Mucosa of descending colon (tissue), 3 donors: ENCODE measurements around the gene VAMP1. TPM values are rescaled to one million over a fixed set of nuclear protein-coding genes. Genes with fewer than 3 reads are reported as not detected.
"Not testable (repeated sequence)": the region's sequence is repeated elsewhere in the genome, so short reads cannot be mapped to it uniquely, and the experiment has no call there.

ENCODE experiments used
- ATAC-seq: fragments of 200-7000 bp; cut with Tn5 transposase; one replicate; pipeline ENCODE4 v1.9.1; 2020; ENCODE audit warnings: mild to moderate bottlenecking, moderate library complexity
- DNase-seq, 3 donors: peaks; one replicate each; pipeline ENCODE4 v3.0.0-alpha.2; 2020
- H3K36me3 ChIP-seq: fragments of 200-600 bp; one replicate; pipeline ENCODE4 v1.8.0; 2021; ENCODE audit warnings: low read depth, mild to moderate bottlenecking
- H3K4me1 ChIP-seq: fragments of 200-600 bp; one replicate; pipeline ENCODE4 v1.8.0; 2021; ENCODE audit warnings: low read depth, mild to moderate bottlenecking
- H3K4me3 ChIP-seq: fragments of 200-600 bp; one replicate; pipeline ENCODE4 v1.8.0; 2021; ENCODE audit warnings: mild to moderate bottlenecking
- H3K9me3 ChIP-seq: fragments of 200-600 bp; one replicate; pipeline ENCODE4 v1.8.0; 2021; ENCODE audit warnings: mild to moderate bottlenecking
- intact Hi-C, 2 donors: fragments of 100-400 bp; cut with DNase I in 1 of 2; cut with micrococcal nuclease in 1 of 2; formaldehyde crosslinking; loops; one replicate each; pipeline versions ENCODE4 v1.11.0 to v1.11.1; 2022; cut with DNase I, micrococcal nuclease
- long read RNA-seq, 2 donors: library from polyadenylated mRNA; unstranded; transcript quantifications; one replicate each; pipeline ENCODE4 v2.0.0, GENCODE V29; 2019 to 2021
- total RNA-seq, 3 donors: library from RNA; stranded (reverse); fragmentation: NEBNext Ultra II Directional in 2 of 3; extraction: Animal tissue kit (Norgen Biotek cat#: 25700) in 2 of 3; gene quantifications; one replicate each; pipeline versions ENCODE4 v1.2.1 to v1.2.4, GENCODE V29; 2021 to 2023
- TF ChIP-seq, protein P1 (sequence below): fragments of 200-600 bp; IDR thresholded peaks from one replicate; pipeline ENCODE4 v1.8.0; 2022; ENCODE audit warnings: antibody characterized with exemption, mild to moderate bottlenecking
- donor health status: DM: no; HTN: no; CAD: no; lungs with moderate emphysema.
- donor health status: DM: no; HTN: no; CAD: no.
- donor health status: DM: no; HTN: yes; CAD: no.

The VAMP1 gene, protein sequence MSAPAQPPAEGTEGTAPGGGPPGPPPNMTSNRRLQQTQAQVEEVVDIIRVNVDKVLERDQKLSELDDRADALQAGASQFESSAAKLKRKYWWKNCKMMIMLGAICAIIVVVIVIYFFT
- 10 to 100 TPM in 1 of 3 donors, 1 to 10 TPM in 2; 3.8 to 18.7 (median 8.6) TPM for total RNA-seq
- long read RNA-seq, donor 1, transcript VAMP1-201 (4 exons, 3,449 nt), result major isoform, 7 of 11 reads
- long read RNA-seq, donor 1, partial matches to known transcripts, result 1 of 11 reads
- long read RNA-seq, donor 1, other reads (novel, unspliced or antisense), result 1 of 11 reads
- long read RNA-seq, donor 2, partial matches to known transcripts, result 0 of 1 reads
- long read RNA-seq, donor 2, other reads (novel, unspliced or antisense), result 1 of 1 reads

DNA sequence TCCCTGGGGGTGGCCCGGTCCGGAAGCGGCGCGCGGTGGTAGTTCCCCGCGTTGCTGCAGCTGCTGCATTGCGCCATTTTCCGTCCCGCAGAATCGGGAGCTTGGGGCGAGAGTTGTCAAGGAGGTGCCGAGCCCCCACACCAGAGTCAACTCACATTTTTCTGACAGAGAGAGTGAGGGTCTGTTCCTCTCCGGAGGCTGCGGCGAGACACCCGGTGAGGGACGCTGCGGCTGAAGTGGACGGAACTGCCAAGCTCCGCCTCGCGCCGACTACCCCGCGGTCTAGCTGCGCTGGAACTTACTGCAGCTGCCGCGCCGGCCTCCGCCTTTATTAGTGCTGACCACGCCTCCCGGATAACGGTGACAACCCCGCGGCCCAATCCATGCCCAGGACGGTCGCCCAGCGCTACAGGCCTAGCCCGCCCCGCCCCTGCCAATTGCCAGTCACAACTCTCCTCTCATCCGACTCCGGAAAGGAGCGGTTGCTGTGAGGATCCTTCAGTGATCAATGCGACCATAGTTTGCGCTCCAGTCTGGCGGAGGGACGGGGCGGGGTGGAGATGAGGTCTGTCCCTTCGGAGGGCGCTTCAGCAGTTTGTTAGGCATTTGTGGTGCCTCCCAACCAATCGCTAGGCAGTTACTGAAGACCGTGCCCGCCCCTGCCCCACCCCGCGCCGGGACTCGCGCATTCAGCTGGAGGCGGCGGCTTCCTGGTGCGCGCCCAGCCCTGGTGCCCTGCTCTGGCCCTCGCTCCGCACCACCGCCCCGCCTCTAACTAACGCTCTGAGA lies at the start of gene VAMP1:
VAMP1 (minus strand) TSS at position 303 of the 789 bp plus-strand sequence; CDS start at position 157, 146 bp downstream.
- DNase-seq, result peak; percentile 97 to 99 (median 98)
- Histone ChIP-seq H3K9me3 (no peaks in the 10 kb centered on the region), H3K4me1 (peaks cover 29% of the 10 kb centered on the region), H3K4me3 (peak within 1 kb of the TSS; percentile 54), H3K36me3 (no peaks in the 10 kb centered on the region)
- TF ChIP-seq, protein P1, sequence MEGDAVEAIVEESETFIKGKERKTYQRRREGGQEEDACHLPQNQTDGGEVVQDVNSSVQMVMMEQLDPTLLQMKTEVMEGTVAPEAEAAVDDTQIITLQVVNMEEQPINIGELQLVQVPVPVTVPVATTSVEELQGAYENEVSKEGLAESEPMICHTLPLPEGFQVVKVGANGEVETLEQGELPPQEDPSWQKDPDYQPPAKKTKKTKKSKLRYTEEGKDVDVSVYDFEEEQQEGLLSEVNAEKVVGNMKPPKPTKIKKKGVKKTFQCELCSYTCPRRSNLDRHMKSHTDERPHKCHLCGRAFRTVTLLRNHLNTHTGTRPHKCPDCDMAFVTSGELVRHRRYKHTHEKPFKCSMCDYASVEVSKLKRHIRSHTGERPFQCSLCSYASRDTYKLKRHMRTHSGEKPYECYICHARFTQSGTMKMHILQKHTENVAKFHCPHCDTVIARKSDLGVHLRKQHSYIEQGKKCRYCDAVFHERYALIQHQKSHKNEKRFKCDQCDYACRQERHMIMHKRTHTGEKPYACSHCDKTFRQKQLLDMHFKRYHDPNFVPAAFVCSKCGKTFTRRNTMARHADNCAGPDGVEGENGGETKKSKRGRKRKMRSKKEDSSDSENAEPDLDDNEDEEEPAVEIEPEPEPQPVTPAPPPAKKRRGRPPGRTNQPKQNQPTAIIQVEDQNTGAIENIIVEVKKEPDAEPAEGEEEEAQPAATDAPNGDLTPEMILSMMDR, result no peak
- intact Hi-C loops, result no loop called here
- peak; percentile 96 for ATAC-seq

DNA sequence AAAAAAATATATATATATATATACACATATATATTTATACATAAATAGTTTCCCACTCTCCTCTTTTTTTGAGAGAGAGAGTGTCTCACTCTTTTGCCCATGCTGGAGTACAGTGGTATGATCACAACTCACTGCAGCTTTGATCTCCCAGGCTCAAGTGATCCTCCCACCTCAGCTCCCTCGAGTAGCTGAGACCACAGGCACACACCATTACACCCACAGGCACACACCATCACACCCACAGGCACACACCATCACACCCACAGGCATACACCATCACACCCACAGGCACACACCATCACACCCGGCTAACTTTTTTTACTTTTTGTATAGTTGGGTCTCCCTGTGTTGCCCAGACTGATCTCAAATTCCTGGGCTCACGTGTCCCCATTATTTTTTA lies 49.7 kb upstream of the VAMP1 start:
- Histone ChIP-seq H3K4me3 (no peak overlapping the region), H3K9me3 (no peaks in the 10 kb centered on the region), H3K4me1 (no peaks in the 10 kb centered on the region), H3K36me3 (peaks cover 26% of the 10 kb centered on the region)
- DNase-seq (no peak), ATAC-seq (no peak)
- intact Hi-C loops, result no loop called here
- TF ChIP-seq, protein P1, result no peak

DNA sequence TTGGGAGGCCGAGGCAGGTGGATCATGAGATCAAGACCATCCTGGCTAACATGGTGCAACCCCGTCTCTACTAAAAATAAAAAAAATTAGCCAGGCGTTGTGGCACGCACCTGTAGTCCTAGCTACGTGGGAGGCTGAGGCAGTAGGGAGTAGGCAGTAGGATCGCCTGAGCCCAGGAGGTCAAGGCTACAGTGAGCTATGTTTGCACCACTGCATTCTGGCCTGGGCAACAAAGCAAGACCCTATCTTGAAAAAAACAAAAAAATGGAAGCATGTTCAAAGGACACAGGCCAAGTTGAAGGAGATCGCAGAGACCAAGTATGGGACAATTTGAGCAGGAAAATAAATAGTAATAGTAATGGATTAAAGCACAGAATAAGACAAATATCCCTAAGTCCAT lies 37.6 kb upstream of the VAMP1 start:
- H3K4me1 ChIP-seq, result no peaks in the 10 kb centered on the region
- no peaks in the 10 kb centered on the region for H3K36me3 ChIP-seq
- intact Hi-C loops, result no loop called here
- DNase-seq, result no peak
- no peak overlapping the region for H3K4me3 ChIP-seq
- H3K9me3 ChIP-seq, result no peaks in the 10 kb centered on the region
- no peak for ATAC-seq
- TF ChIP-seq, protein P1, result no peak

DNA sequence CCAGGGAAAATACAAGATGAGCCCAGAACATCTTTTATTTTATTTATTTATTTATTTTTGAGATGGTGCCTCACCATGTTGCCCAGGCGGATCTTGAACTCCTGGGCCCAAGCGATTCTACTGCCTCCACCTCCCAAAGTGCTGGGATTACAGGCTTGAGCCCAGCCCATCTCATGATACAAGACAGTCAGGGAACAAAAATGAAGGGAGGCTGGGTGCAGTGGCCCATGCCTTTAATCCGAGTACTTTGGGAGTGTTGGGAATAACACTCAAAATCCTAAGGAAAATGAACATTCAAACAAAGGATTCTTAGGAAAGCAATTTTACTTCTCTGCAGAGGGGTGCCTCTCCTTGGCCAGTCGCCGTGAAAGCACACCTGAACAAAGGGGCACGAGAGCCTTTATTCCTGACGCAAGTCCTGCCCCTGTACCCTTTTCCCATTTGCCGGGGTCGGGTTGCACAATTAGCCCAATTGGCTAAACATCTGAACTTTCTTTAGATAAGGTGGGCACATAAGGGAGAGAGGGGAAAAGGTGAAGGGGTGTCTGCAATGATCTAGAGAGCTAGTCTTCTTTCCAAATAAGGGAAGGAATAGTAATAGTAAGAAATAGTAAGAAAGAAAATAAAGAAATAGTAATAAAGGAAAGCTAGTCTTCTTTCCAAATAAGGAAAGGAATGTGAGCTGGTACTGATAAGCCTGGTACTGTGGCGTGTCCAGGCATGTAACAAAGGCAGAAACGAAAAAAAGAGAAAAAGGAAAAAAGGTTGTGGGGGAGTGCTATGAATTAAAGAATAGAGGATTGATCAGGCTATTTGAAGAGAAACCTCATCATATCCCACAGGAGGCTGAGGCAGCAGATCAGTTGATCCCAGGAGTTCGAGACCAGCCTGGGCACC lies 36.9 kb upstream of the VAMP1 start:
- ATAC-seq (no peak), DNase-seq (no peak)
- no peaks in the 10 kb centered on the region for H3K36me3 ChIP-seq
- no peaks in the 10 kb centered on the region for H3K4me1 ChIP-seq
- intact Hi-C loops, result no loop called here
- H3K4me3 ChIP-seq, result no peak overlapping the region
- TF ChIP-seq, protein P1, result no peak
- no peaks in the 10 kb centered on the region for H3K9me3 ChIP-seq

DNA sequence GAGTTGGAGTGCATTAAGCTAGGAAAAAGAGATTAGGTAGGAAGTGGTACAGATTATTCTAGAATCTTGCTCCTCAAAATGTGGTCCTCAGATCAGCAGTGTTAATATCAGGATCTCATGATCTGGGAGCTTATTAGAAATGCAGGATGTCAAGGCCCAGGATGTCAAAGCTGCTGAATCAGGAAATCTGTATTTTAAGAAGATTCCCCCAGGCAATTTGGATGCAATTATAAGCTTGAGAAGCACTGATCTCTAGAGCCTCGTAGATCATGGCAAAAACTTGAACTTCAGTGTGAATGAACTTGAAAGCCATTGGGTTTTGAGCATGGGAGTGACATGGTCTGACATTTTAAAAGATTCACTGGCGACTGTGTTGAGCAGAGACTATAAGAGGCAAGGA lies 30.0 kb upstream of the VAMP1 start:
- intact Hi-C loops, result no loop called here
- H3K4me1 ChIP-seq, result peaks cover 3% of the 10 kb centered on the region
- no peak overlapping the region for H3K4me3 ChIP-seq
- ATAC-seq, result no peak
- DNase-seq, result no peak
- no peaks in the 10 kb centered on the region for H3K9me3 ChIP-seq
- TF ChIP-seq, protein P1, result no peak
- H3K36me3 ChIP-seq, result no peaks in the 10 kb centered on the region

DNA sequence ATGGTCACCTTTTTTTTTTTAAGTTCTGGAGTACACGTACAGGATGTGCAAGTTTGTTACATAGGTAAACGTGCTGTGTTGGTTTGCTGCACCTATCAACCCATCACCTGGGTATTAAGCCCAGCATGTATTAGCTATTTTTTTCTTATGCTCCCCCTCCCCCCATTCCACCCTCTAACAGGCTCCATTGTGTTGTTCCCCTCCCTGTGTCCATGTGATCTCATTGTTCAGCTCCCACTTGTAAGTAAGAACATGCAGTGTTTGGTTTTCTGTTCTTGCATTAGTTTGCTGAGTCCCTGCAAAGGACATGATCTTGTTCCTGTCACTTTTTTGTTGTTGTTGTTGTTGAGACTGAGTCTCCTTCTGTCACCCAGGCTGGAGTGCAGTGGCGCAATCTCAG lies 26.8 kb upstream of the VAMP1 start:
- H3K4me3 ChIP-seq, intact Hi-C loops, ATAC-seq, DNase-seq, H3K36me3 ChIP-seq, H3K9me3 ChIP-seq: not testable (repeated sequence)
- peaks cover 18% of the 10 kb centered on the region for H3K4me1 ChIP-seq
